ENCODE measurements around the gene DDX50. TPM values are rescaled to one million over a fixed set of nuclear protein-coding genes. Genes with fewer than 3 reads are reported as not detected.
"Not testable (repeated sequence)": the region's sequence is repeated elsewhere in the genome, so short reads cannot be mapped to it uniquely, and the experiment has no call there.

Gene DDX50
- total RNA-seq, 2 donors from 2014 or later: 17.5 to 17.9 TPM

DNA sequence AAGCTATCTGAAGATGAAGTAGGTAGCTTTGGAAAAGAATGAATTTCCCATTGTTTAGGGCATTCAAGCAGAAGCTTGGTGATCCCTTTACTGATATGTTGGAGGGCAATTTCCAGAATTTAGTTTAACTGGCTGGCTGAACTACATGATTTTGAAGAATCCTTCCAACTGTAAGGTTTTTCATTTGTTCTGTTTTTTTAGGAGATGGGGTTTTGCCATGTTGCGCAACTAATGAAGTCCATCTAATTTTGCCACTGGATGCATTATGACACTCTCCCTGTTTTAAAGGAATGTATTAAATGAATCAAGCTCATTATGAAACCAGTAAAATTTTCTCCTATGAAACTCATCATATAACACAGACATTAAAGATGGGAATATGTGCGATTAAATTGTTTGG lies 6.1 kb upstream of the DDX50 start:
- DNase-seq (no peak), ATAC-seq (no peak)
- intact Hi-C loops (cut with DNase I, micrococcal nuclease): loop anchor here in 1 of 2 donors (10.0 kb wide), 1 partner anchor 100 kb away; no protein-coding TSS in a partner anchor

DNA sequence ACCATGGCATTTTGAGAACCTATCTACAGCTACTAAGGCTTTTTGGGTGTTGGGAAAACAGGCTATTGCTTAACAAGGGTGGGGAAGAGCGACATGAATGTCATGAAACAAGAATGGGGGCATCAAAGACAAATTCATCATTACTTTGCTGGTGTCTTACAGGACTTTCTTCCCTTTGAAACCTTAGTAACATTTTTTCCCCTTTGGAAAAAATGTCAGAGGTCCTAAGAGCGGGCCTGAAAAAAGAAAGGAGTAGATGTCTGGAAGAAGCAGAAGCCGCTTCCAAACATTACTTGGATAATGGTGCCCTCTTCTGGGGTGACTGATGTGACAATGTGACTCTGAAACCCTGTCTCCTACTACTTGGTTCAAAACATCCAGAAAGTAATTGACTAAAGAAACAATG lies 3.8 kb upstream of the DDX50 start:
- ATAC-seq (peak; percentile 30), DNase-seq (peak in 1 of 2 donors; percentile 39)
- intact Hi-C loops (cut with DNase I, micrococcal nuclease): loop anchor here in 1 of 2 donors (10.0 kb wide), 1 partner anchor 103 kb away; no protein-coding TSS in a partner anchor

DNA sequence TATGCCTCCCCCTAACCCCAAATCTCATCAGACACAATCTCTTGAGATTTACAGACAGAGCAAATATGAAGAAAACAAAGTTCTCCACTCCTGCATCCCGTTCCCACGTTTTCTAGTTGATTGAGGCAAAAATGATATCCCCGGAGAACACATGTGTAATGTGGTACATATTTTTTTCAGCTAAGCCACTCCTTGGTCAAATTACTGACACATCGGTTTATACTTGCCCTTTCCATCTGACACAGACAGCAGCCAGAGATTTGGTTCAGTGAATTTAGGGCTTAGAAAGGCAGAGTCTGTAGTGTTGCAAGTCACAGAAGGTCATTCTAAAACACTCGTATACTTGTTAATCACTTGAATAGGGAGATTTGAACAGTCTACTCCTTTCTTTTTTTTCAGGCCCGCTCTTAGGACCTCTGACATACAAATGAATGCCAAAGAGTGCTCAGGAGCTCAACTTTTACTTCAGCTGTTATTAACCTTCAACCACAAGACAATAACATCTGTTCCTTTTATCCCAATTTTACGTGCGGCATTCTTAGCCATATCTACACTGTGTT lies 1.8 kb upstream of the DDX50 start:
- DNase-seq (no peak), ATAC-seq (no peak)
- intact Hi-C loops (cut with DNase I, micrococcal nuclease): loop anchor here in 1 of 2 donors (10.0 kb wide), 1 partner anchor 104 kb away; no protein-coding TSS in a partner anchor

DNA sequence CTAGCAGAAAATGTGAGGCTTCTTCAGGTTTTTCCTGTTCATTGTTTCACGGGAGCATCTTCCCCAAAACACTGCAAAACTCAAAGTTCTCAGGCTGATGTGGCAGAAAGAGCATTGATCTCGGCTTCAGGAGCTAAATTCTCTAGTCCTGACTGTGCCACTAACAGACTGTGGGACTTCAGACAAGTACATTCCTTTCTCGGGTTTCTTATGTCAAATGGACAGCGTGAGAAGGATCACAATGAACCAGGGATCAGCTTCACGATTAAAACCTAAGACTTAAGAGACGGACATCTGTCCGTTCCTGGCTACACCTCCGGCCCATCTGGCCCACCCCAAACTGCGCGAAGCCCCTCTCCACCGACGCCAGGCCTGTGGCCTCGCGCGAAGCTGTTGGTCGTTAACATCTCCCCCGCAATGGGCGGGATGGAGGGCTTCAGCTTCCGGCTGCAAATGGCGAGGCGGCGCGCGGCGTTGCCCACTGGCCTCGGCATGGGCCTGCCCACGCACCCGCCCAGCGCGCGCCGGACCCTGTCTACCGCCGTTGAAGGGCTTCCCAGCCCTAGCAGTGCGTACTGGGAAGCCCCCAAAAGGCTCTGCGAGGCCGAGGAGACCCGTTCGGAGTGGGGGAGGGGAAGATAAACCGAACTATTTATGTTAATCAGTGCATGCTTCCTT lies 549 bp upstream of the DDX50 start:
- intact Hi-C loops (cut with DNase I, micrococcal nuclease): no loop called here
- DNase-seq (peak in 1 of 2 donors; percentile 80), ATAC-seq (peak; percentile 52)

DNA sequence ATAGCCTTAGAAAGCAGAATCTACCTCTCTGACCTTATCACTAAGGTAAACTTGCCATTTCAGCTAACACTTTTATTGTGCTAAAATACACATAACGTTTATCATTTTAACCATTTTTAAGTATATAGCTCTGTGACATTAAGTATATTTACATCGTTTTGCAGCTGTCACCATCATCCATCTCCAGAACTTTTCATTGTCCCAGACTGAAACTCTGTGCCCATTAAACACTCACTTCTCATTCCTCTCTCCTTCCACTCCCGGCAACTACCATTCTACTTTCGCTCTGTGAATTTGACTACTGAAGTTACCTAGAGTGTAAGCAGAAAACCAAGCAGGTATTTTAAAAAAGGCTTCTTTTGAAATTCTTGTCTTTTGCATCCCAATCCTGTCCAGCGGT lies 1.3 kb downstream of the DDX50 start:
- DNase-seq (no peak), ATAC-seq (no peak)

DNA sequence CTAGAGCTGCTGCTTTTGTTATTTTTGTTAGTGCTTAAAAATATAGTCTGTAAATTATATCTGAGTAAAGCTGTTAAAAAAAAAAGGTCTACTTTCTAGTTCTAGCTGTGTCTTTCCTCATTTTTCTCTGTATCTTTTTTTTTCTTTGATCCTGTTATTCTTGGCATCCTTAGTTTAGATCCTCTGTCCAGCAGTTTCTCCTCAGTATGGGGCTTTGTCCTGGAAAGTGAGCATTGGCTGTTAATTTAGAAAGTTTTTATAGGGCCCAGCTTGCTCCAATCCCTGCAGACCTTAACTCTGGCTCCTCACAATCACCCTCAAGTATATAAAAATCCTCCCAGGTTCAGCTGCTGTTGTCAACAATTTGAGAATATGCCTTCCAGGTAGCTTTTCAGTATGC lies 23.5 kb downstream of the DDX50 start:
- intact Hi-C loops (cut with DNase I, micrococcal nuclease): no loop called here
- no peak for DNase-seq
- ATAC-seq: no peak

More for the DNA sequence above, 1.3 kb downstream of the DDX50 start:
- intact Hi-C loops (cut with DNase I, micrococcal nuclease): no loop called here

DNA sequence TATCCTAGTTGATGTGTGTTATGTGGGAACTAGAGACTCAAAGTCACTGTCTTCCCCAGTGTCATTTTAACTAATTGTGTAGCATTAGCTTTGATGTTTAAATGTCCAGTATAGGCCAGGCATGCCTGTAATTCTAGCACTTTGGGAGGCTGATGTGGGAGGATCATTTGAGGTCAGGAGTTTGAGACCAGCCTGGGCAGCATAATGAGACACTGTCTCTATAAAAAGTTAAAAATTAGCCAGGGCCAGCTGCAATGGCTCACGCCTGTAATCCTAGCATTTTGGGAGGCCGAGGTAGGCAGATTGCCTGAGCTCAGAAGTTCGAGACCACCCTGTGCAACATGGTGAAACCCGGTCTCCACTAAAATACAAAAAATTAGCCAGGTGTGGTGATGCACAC lies 24.4 kb downstream of the DDX50 start:
- intact Hi-C loops (cut with DNase I, micrococcal nuclease): no loop called here
- no peak for ATAC-seq
- no peak for DNase-seq

DNA sequence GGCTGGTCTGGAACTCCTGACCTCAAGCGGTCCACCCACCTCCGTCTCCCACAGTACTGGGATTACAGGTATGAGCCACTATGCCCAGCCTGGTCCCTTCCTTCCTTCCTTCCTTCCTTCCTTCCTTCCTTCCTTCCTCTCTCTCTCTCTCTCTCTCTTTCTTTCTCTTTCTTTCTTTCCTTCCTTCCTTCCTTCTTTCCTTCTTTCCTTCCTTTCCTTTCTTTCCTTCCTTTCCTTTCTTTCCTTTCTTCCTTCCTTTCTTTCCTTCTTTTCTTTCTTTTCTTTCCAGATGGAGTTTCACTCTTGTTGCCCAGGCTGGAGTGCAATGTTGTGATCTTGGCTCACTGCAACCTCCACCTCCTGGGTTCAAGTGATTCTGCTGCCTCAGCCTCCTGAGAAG lies 28.0 kb downstream of the DDX50 start:
- DNase-seq; intact Hi-C loops (cut with DNase I, micrococcal nuclease); ATAC-seq: not testable (repeated sequence)

DNA sequence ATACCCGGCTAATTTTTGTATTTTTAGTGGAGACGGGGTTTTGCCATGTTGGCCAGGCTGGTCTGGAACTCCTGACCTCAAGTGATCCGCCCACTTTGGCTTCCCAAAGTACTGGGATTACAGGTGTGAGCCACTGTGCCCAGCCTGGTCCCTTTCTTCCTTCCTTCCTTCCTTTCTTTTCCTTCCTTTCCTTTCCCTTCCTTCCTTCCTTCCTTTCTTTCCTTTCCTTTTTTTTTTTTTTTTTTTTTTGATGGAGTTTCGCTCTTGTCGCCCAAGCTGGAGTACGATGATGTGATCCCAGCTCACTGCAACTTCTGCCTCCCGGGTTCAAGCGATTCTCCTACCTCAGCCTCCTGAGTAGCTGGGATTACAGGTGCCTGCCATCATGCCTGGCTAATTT lies 28.8 kb downstream of the DDX50 start:
- not testable (repeated sequence) for DNase-seq, ATAC-seq

DNA sequence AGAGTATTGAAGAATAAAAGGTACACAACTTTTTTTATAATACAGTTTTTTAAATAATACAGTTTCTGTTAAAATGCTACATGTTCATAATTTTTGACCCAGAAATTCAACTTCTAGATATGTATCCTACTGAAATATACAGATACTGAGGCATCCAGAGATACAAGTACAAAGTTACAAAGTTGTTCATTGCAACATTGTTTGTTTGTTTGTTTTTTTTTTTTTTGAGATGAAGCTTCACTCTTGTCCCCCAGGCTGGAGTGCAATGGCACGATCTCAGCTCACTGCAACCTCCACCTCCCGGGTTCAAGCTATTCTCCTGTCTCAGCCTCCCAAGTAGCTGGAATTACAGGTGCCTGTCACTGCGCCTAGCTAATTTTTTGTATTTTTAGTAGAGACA lies 31.7 kb downstream of the DDX50 start:
- DNase-seq; intact Hi-C loops (cut with DNase I, micrococcal nuclease); ATAC-seq: not testable (repeated sequence)

More for the DNA sequence above, 28.8 kb downstream of the DDX50 start:
- intact Hi-C loops (cut with DNase I, micrococcal nuclease): not testable (repeated sequence)

DNA sequence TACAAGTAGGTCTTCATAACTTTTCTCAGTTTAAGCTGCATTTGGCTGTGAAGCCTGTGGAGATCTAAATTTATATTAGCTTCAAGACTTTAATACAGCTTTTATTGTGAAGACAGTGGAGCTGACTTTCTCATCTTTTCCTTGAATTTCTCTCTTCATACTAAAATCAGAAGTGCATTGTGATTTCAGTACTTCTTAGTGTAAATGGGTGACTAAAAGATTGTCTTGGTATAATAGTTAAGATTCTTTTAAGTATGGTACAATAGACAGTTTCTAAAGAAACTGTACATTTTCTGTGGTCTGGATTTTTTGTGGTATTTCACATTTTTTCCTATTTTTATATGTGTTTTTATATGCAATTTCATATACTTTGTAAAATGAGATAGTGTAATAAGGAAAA lies 33.9 kb downstream of the DDX50 start:
- DNase-seq: no peak
- intact Hi-C loops (cut with DNase I, micrococcal nuclease): no loop called here
- no peak for ATAC-seq

DNA sequence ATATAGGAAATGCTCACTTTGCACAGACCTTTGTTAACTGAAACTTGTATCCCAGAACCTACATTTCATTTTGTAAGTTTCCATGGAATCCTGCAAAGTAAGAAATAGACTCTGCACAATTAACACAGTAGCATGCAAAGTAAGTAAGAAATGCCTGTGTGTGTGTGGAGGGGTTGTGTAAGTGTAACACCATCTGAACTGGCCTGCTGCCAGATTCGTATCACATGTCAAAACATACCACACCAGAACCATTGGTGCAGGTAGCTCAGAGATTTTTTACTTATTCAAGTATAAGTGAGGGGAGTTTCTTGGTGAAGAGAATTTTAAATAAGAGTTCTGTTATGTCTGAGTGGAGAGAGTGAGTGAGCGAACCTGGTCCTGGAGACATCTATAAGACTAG lies 37.0 kb downstream of the DDX50 start:
- intact Hi-C loops (cut with DNase I, micrococcal nuclease): no loop called here
- no peak for DNase-seq
- ATAC-seq: no peak

DNA sequence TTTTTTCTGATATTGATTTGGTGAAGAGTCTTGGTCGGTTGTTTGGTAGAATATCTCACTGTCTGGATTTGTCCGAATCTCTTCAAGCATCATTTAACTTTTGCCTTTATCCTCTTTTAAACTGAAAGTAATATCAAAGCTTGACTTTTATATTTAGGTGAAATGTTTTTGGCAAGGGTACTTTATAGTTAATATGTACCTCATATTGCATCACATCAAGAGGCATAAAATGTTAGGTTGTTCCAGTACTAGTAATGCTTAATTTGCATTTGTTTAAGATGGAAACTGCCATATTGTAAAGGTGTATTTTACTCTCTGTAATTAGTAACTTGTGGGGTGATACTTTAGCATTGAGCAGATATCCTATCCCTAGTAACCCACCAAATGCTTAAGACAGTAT lies 37.8 kb downstream of the DDX50 start:
- DNase-seq: no peak
- ATAC-seq: no peak
- intact Hi-C loops (cut with DNase I, micrococcal nuclease): no loop called here

DNA sequence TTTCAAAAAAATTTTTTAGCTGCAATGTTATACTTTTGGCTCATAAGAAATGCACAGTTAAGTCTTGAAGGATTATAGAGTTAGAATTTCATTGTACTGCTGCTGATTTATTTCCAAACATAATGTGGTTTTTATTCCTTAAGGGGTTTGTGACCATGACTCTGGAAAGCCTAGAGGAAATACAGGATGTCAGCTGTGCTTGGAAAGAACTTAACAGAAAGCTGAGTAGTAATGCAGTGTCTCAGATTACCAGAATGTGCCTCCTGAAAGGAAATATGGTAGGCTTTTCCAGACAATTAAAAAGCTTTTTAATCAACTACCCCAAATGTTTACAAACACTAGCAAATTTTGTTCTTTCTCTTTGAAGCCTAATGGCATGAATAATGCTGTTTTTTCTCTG lies 39.8 kb downstream of the DDX50 start:
- not testable (repeated sequence) for DNase-seq, ATAC-seq

DNA sequence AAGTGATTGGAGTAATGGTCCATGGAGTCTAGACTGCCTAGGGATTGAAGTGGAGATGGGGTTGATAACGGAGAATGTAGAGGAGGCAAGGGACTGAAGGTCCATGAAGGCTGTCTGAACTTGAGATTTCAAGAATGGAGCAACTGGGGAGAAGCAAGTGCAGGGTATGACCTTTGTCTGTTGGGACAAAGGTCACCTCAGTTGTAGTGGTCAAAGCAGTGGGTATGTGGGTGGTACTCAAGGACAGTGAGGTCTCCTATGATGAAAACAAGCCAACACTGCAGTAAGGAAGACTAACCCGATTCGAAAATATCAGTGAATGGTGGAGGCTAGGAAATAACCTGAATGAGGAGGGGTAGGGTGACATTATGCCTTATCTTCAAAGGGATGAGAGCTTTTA lies 49.5 kb downstream of the DDX50 start:
- no peak for ATAC-seq
- DNase-seq: no peak
- intact Hi-C loops (cut with DNase I, micrococcal nuclease): no loop called here

More for the DNA sequence above, 39.8 kb downstream of the DDX50 start:
- intact Hi-C loops (cut with DNase I, micrococcal nuclease): not testable (repeated sequence)

DNA sequence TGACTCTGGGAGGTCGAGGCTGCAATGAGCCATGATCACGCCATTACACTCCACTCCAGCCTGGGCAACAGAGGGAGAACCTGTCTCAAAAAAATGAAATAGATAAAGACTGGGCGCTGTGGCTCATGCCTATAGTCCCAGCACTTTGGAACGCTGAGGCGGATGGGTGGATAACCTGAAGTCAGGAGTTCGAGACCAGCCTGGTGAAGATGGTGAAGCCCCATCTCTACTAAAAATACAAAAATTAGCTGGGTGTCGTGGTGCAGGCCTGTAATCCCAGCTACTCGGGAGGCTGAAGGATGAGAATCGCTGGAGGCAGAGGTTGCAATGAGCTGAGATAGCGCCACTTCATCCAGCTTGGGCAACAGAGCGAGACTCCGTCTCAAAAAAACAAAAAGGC lies 53.8 kb downstream of the DDX50 start:
- intact Hi-C loops (cut with DNase I, micrococcal nuclease): no loop called here
- DNase-seq (no peak), ATAC-seq (no peak)

DNA sequence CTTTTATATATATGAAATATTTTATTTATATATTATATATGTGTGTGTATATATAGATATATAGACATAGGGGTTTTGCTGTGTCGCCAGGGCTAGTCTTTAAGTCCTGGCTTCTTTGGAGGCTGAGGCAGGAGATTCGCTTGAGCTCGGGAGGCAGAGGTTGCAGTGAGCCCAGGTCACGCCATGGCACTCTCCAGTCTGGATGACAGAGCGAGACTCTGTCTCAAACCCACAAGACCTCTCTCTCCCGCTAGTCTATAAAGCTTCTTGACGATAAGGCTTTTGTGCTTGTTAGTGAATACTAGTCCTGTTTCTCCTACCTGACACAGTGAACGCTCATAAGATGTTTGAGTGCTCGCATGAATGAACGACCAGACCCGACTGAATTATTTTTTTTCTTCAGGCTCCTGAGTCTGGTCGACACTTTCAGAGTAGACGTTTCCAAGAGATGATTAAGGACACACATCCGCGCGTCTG lies 54.3 kb downstream of the DDX50 start:
- DNase-seq (peak in 1 of 2 donors; percentile 22), ATAC-seq (peak; percentile 7)
- intact Hi-C loops (cut with DNase I, micrococcal nuclease): no loop called here

DNA sequence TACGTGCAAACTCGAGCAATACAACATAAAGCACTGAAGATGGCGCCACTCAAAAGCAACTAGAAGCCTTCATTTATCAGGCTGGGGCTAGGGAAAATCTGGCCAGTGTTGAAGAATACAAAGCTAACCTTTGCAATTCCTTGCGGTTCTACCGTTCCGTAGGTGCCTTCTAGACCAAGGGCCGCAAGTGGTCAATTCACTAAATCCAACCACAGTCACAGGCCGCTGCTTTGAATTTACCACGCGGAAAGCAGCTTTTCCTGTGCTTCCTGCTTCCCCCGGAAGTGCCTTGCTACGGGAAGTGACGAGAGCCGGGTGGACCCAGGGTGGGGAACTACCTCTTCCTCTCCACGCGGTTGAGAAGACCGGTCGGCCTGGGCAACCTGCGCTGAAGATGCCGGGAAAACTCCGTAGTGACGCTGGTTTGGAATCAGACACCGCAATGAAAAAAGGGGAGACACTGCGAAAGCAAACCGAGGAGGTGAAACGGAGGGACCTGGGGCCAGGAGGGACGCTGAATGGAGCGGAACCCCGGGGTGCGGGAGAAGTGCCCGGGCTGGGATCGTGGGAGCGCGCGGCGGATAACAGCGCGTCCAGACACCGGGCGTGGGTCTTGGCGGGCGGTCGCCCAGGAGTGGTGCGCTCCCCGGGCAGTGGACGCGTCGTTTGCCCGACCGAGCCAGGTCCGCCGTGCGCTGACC lies 54.9 kb downstream of the DDX50 start, which contains the start of gene DDX21:
Gene DDX21 (plus strand): TSS at position 339 of the 701 bp plus-strand sequence. CDS start 56 bp downstream, at position 395.
- ATAC-seq (peak; percentile 94), DNase-seq (peak; percentile 90 to 94)
- intact Hi-C loops (cut with DNase I, micrococcal nuclease): no loop called here

DNA sequence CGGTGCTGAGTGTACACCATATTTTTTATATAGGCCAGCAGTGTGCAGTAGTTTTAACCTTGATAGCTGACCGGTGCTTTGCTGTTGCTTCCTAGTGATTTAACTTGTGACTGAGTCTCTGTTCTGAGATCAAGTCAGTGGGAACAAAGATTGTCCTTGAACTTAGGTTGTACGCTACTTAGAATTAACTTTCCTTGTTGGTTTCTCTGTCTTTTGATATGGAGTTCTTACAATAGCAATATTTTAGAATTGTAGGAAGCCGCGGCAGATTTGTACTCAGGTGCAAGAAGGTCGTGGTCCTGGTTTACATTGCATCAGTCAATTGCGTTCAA lies 56.1 kb downstream of the DDX50 start:
- intact Hi-C loops (cut with DNase I, micrococcal nuclease): no loop called here
- DNase-seq (no peak), ATAC-seq (no peak)

DNA sequence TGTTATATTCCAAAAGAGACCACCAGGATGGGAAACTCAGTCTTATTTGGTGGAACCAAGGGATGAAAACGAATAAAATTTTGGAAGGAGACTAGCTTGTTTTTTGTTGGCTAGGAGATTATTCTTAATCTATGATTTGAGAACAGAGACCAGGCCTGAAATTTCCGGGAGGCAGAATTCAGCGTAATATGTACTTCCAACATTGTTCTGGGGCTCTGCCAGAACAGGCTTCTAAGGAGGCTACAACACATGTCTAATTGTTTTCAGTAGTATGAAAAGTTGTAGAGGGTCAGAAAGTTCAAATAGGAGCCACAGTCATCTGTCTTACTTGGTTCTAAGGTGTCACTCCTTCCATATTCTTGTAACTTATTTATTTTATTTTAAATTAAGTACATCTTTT lies 56.5 kb downstream of the DDX50 start:
- ATAC-seq (no peak), DNase-seq (no peak)
- intact Hi-C loops (cut with DNase I, micrococcal nuclease): no loop called here

All from left colon (tissue), 2 donors.